HG02678 (cell line): ENCODE measurements around the gene WDFY4.

ENCODE experiments used
- ATAC-seq: cut with Tn5 transposase; IDR thresholded peaks from one replicate; pipeline ENCODE4 v1.9.1; 2021; ENCODE audit warnings: mild to moderate bottlenecking, moderate library complexity; ENCODE audit not compliant: unreplicated experiment

Gene WDFY4

DNA sequence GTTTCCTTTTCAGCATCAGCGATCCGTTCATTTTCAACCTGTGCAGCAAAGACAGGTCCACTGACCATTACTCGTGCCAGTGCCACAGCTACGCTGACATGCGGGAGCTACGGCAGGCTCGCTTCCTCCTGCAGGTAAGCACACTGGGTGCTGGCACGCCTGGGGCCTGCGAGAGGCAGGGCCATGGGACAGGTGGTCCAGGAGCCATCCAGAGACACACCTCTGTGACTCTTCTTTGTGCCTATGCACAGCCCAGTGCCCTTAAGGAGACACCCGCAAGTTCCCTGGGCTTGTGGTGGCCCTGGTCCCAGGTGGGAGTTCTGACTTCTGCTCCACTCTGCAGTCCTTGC lies 212.7 kb downstream of the WDFY4 start:
- ATAC-seq: no peak

DNA sequence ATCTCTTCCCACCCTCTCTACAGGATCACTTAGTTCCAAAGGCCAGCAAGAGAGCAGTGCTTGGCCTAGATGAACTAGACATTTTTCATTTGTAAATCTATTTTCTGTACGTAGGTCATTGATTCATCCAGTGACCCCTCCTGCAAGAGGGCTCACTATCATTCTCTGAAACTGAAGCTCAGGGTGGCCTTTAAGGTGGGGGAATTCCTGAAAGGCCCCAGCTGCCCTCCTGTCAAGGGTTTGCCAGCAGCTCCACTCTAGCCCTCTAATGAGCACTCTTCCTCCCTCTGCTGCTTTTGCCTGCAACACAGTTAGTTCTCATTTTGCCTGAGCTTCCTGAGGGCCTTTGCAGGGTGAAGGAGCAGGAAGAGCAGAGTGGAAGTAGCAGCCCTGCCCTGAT lies 213.8 kb downstream of the WDFY4 start:
- ATAC-seq: no peak

DNA sequence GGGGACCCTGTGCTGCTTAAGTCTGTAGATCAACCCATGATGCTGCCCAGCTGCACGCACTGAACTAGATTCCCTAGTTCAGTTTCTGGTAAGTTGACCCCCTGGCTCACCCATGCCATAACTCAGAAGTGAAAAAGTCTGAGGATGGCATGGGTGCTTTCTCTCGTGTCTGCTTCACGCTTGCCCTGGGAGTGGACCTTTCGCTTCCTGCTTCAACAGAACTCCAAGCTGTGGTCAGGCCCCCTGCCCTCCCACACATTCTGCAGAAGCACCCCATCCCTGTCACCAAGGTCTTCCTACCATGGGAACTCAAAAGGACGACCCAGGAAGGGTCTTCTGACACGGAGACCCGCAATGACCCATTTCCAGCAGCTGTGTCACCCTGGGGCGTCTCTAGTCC lies 215.1 kb downstream of the WDFY4 start:
- no peak for ATAC-seq

DNA sequence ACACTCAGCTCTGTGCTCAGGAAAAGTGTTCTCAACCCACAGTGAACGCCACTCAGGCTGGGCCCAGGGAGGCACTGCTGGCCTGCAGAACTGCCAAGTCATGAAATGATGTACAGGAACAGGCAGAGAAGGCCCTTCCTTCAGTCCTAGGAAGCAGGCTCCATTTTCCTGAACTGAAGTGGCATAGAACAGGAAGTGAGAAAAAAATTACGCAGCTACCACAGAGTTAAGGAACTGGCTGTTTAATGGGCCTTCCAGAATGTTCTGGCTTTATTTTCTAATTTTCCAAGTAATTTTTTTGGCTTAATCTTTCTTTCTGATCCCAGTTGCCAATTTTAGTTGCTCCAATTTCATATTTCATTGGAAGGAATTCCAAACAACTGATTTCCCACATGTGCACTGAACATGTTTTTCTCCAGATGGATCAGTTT lies 215.7 kb downstream of the WDFY4 start:
- no peak for ATAC-seq

DNA sequence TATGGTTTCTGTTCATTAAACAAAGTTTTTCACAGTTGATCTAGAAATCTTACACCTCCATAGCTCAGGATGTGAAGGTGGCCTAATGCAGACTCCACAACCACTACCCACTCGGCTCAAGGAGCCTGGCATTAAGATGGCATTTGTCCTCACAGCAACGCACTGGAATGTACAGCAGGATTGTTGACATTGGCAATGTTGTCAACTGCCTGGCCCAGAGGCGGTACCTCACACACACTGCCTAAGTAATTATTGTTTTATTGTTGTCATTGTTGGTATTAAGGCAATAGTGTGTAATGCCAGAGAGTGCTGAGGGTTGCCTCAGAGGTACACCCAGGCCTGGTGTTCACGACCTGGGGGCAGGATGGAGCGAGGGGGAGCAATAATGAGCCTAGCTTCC lies 216.6 kb downstream of the WDFY4 start:
- no peak for ATAC-seq

DNA sequence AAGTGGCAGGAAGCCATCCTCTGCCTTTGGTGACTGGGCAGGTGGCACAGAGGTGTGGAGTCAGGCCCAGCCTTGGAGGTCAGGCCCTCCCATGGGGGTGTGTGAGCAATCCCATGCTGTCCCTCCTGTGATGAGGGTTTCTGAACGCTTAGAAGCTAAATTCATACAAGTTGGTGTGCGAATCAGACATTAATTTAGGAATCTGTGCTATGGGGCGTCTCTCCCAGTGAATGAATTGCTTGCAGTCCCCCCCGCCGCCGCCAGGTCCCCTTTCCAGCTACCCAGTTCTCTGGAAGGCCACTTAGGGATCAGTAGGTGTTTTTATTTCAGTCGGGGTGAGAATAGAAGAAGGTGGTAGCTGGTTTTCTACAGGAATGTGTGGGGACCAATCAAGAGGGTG lies 217.4 kb downstream of the WDFY4 start:
- no peak for ATAC-seq

DNA sequence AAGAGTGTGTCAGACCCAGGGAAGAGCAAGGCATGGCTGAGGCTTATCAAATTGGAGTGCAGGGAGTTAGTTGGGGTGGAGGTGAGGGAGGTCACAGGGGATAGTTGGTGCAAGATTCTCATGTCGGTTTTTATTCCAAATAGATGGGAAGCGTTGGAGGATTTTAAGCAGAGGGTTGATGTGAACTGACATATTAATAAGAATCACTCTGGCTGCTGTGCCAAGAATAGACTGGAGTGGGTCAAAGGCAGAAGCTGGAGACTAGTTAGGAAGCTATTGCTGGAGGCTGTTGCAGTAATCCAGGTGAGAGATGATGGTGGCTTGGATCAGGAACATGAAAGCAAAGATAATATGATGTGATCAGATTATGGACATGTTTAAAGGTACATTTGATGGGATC lies 218.5 kb downstream of the WDFY4 start:
- no peak for ATAC-seq

DNA sequence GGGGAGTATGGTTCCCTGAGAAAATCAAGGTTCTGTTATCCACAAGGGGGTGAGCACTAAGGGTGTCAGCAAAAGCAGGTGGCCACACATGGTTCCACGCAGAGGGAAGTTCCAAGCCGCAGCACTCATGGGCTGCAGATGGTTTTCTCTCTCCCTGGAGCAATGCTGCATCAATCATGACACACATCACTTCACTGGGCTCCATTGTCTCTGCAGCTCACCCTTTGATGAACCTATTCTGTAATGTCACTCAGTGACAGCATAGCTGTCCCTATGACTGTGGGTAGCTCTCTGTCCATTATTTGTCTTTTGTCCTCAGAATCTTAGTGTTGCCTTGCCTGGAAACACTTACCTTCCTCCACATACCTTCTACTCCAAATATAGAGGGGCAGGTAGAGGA lies 220.2 kb downstream of the WDFY4 start:
- no peak for ATAC-seq

DNA sequence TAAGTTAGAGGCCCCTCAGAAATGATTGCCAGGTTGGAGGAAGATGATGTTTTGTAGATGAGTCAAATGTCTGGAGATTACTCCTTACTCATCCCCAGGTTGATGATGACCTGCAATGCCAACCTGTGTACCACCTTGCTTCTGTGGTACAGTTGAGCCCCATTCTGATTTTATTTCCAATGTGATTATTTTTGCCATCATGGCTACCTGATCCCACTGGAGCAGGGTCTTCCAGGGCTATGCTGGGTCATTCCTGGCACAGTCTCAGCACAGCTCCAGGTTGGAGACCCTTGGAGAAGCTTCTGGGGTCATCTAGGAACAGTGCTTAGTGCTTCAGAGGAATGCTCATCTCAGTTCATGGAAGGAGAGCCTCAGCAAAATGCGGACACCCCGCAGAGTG lies 220.6 kb downstream of the WDFY4 start:
- no peak for ATAC-seq

DNA sequence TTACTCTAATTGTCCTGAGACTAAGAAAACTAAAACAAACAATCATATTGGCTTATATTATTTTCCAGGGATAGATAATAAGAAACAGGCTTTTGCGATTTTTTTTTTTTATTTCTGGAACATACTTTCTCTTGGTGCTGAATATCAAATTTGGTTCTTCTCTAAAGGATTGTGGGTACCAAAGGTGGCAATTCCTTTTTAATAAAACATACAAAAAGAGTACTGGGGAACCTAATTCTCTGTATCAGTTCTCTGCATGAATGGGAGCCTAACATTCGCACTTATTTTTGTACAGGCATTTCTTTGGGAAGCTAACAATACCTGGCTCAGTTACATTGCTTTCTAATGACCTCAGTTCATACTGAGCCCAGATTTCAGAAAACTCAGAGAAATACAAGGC lies 222.2 kb downstream of the WDFY4 start:
- no peak for ATAC-seq

DNA sequence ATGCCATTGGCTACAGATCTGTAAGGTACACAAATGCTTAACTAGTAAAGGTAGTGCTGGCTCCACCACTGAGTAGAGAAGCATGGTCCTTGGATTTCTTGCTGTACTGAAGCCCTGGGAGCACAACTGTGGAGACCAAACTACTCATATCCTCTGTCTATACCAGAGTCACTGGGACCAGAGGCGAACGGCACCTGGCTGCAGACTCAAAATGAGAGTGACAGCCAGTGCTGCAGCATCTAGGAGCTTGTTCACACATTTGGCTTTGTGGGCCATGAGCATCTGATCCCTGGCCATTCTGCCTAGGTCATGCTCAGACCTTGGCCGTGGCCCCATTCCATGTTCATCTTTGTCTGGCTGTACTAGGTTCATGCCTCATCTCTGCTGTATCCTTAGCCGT lies 223.1 kb downstream of the WDFY4 start:
- ATAC-seq: no peak

DNA sequence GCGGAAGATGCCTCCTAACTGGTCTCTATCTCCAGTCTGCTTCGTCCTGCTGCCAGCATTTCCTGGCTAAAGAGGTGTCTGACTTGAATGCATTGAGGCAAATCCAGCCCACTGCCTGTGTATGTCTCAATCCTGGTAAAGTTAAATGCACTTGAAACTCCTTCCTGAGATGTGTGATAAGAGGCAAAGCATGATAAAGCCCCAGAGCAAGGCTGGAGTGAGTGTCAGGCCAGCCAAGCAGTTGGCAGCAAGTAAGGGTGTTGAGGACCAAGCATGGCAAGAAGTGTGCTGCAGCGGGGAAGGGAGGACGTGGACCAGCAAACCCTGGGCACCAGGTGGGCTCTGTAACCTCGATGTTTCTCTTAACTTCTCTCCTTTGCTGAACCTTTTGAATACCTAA lies 225.9 kb downstream of the WDFY4 start:
- ATAC-seq: no peak

DNA sequence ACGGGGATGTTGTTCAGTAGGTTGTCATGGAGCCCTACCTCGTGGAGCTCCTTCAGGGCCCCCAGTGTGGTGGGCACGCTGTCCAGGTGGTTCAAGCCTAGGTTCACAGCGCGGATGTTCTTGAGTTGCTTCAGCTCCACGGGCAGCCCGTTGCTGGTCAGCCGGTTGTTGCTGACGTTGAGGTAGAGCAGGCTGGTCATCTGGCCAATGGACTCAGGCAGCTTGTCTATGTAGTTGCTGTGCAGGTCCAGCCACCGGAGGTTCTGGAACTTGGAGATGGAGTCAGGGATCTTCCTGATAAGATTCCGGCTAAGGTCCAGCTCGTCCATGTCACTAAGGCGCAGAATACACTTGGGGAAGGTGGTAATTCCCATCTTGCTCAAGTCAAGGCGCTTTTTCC lies 229.0 kb downstream of the WDFY4 start:
- ATAC-seq: no peak

DNA sequence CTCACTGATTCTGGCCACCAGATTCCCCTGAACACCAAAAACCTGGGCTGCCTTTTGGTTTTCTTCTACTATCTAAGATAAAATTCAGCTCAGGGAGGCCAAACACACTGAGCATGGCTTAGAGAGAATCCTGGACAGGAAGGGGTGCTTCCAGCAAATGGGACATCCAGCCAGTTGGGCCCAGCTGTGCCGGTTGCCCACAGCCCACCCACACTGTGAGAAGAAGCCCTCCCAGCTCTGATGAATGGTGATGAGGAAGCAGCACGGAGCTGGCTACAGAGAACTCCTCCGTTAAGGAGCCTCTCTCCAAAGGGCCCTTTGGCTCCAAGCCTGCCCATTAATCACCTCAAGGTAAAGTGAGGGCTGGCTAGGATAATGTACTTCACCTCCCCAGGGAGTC lies 239.1 kb downstream of the WDFY4 start:
- no peak for ATAC-seq

DNA sequence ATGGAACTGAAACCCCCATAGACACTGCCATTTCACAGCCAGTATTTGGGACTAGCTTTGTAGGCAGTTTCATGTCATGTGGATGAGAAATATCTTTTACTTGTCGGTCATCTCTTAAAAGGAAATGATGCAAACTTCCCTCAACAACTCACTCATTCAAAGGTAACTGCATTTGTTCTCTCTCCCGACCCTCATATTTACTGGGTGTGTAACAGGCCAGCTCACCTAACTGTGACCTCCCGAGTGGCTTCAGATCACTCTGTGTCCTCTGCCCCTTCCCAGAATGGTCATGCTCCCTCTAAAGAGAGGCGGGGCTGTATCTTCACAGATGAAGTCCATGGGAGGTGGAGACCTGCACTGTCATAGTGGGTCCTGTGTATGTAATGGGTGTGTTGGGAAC lies 240.3 kb downstream of the WDFY4 start:
- no peak for ATAC-seq

DNA sequence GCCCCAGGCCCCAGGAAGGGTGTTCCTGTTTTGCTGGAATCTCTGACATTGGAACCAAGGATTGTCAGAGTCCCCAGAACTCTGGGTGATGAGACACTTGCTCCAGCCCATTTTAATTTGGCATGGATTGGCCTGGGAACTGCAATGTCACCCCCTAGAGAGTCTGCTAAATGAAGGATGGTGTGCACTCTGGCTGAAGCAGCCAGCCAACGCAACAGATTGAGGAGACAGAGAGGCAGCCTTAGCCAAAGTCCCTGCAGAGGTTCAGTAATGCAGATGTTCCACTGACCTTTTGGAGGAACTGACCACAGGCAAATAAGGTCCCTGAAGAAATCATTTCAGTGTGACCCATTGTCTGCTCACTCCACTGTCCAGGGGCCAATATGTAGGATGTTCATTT lies 241.6 kb downstream of the WDFY4 start:
- ATAC-seq: no peak

DNA sequence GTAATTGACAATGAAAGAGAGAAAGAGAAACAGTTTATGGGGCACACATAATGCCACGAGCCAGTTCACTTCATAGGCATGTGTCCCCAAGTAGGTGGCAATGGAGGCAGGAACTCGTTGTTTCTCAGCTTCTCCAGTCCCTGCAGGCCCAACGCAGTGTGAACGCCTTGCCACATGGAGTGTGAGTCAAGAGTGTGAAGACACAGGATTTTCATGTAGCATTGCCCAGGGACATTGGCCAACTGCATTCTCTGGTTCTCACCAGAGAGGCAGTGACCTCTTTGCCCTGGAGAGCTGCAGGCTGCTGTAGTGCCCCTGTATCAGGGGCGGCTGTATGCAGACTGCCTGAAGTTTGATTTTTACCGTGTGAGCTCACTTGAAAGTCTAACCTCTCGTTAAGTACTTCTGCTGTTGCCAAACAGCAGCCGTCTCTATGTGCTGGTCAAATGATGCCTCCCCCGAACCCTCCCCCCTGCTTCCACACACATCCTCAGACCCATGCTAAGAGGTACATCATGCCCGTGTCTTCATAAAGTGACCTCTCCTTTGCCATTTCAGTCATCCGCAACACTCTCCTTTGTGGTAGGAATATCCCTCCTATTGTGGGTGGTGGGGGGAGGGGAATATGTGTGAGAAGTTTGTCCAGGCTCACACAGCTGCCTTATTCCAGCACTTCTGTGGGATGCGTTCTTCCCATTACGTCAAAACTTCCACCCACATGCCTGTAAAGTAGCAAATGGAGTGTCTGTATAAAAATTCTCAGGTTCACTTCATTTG lies 242.3 kb downstream of the WDFY4 start:
- ATAC-seq: no peak

DNA sequence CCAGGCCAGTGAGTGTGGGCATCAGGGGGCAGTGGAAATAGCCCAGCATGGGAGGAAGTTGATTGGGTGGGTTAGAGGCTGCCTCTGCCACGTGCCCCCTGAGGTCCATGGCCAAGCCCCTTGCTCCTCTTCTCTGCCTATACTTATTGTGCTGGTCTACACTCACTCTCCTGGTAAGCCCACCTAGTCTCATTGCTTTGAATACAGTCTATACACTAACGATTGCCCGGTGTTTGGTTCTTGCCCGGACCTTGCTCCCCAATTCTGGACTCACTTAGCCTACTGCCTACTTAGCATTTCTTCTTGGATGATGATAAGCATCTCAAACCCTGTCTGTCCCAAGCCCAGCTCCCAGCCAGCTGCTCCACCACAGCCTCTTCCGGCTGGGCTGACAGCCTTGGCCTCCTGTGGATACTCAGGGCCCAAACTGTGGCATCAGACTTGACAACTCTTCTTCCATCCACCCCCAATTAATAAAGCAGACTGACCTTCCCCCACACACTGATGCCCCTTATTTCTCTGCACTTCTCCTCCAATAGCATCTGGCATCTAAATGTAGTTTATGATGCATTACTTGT lies 244.8 kb downstream of the WDFY4 start:
- ATAC-seq: no peak

DNA sequence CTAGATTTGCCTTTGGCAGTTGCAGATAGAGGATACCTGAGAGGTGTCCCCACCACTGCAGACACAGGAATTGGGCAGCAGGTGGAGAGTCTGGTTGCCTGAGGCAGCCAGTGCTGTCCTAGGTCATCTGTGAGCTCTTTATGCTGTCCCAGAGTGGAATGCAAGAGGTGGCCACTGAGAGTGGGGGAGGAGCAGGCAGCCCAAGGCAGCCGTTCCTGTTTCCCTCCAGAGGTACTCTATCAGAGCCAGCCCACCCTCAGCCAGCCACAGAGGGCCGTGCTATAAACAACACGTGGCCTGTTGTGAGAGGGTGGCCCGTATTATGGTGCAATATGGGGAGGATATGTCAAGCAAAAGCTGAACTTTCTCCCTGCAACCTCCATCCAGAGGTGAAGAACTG lies 246.5 kb downstream of the WDFY4 start:
- no peak for ATAC-seq

DNA sequence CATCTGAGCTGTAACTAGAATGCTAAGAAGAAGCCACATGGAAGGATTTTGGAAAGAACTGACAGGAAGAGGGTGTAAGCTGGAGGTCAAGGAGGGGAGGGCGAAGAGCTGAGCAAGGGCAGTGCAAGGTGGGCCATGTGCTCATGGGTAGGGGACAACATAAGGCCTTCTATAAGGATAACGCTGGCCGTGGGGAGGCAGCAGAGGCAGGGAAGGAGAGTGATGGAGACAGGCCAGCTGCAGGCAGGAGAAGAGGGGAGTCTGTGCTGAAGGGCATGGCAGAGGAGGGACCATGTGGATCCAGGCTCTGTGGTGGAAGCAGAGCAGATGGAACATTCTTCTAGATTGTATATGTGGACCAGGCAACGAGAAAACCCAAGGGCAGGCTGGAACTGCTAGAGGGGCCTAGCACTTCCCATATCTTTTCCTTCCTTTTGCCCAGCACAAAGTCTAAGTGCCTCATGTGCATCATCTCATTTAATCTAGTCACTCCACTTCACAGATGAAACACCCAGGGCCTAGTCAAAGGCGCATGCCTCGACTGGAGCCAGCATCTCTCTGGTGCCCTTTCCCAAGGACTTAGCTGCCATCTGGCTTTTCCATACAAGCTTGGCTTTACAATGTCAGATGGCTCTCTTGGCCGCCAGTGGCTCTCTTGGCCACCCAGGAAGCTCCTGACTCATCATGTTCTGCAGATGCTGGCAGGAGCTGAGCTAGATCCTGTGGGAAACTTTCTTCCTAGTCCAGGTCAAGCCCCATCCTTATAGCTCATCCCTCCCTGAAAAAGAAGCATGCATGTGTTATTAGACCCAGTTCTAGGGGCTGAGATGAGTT lies 248.4 kb downstream of the WDFY4 start:
- no peak for ATAC-seq

DNA sequence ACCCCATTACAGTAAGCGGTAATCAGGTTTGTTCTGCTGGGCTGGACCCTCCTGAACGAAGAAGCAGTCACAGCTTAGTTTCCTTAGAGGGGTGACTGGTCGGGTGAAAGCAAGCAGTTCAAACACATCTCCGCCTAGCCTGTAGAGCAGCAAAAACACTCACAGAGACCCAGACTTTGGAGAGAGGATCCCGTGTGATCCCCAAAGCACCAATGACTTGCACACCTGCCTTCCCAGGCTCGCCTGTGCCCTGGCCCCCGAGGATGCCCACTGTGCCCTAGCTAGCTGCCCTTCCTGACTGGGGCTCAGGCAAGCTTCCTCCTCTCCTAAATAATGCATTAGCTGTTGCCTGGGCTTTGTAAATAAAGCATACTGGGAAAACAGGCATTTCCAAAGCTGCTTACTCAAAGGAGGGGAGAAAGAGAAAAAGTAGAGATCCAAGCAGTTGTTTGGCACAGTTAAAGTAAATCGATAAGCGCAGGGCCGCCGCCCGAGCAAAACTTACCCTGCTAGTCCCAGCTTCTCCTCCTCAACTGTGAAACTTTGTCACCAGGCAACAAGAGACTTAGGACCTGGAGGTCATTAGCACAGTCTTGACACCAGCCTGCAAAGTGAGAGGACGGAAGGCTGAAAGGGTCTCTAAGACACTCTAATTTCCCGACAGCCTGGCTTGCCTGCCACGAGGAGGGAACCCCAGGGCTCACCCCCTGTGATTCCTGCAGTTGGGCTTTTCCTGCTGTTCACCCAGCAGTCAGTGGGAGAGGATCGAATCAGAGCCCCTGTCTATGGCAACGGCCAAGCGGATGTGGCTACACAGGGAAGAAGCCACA lies 250.2 kb downstream of the WDFY4 start:
- ATAC-seq: no peak
